NB4 (cell line): ENCODE data around the gene IL1RL2.

ENCODE experiments used
- CTCF ChIP-seq: IDR thresholded peaks from one replicate; pipeline ENCODE4 v1.5.1; 2012; ENCODE audit warnings: low read depth, low read length
- MYC ChIP-seq: IDR thresholded peaks from 2 replicates; pipeline ENCODE4 v1.6.1; 2011; ENCODE audit warnings: low read depth, low read length
- POLR2A ChIP-seq: IDR thresholded peaks from 2 replicates; pipeline ENCODE4 v1.6.1; 2011; ENCODE audit warnings: mild to moderate bottlenecking; ENCODE audit not compliant: insufficient read length; ENCODE audit errors: extremely low read depth

- TF ChIP-seq CTCF: no peak
- TF ChIP-seq POLR2A: no peak
- no peak for TF ChIP-seq MYC
Measured at GRCh38 chr2:102226612-102227391, 40.0 kb downstream of the IL1RL2 start.
